Esophagus muscularis mucosa (tissue), 3 donors: ENCODE results near the gene TPO.

Experiments used
- CTCF ChIP-seq, 3 experiments: fragments of 200-600 bp in 2 of 3; fragments of 450-650 bp in 1 of 3; sonication (generic) in 2 of 3; IDR thresholded peaks; one replicate each; pipeline ENCODE4 v1.5.1; 2017 to 2019; ENCODE audit warnings: antibody characterized with exemption in 3 of 3, mild to moderate bottlenecking in 2 of 3, moderate library complexity in 1 of 3
- EP300 ChIP-seq: sonication (generic); formaldehyde crosslinking; IDR thresholded peaks from one replicate; pipeline ENCODE4 v1.6.1; 2017; ENCODE audit warnings: antibody characterized with exemption

GRCh38 chr2:1393321-1393720, 19.9 kb upstream of the TPO start:
- TF ChIP-seq CTCF (IDR thresholded peaks at IDR 0.05) (no peak), EP300 (no peak)
